NT2/D1 (cell line): ENCODE measurements around the gene RNU1-3.
"Not testable (repeated sequence)": the region's sequence is repeated elsewhere in the genome, so short reads cannot be mapped to it uniquely, and the experiment has no call there.

ENCODE experiments used
- SUZ12 ChIP-seq: IDR thresholded peaks from 2 replicates; pipeline ENCODE4 v1.6.1; 2011; ENCODE audit not compliant: insufficient read length, insufficient read depth; ENCODE audit errors: extremely low read depth
- YY1 ChIP-seq: IDR thresholded peaks from 2 replicates; pipeline ENCODE4 v1.6.1; 2011; ENCODE audit not compliant: insufficient read length, insufficient read depth
- ZNF274 ChIP-seq: IDR thresholded peaks from 2 replicates; pipeline ENCODE4 v1.6.1; 2011; ENCODE audit warnings: mild to moderate bottlenecking, low read depth, low read length

- not testable (repeated sequence) for TF ChIP-seq ZNF274, YY1, SUZ12
Observed at GRCh38 chr1:16696507-16697150, 29.9 kb upstream of the RNU1-3 start.
